Tibial nerve (tissue), 4 donors: ENCODE measurements around the gene STAT4. TPM values are rescaled to one million over a fixed set of nuclear protein-coding genes. Genes with fewer than 3 reads are reported as not detected.
A peak's percentile ranks its signal among the peaks of the same experiment; 100 is the strongest.

Source experiments
- DNase-seq, 2 donors: peaks; one replicate each; pipeline ENCODE4 v3.0.0-alpha.2; 2019; ENCODE audit warnings: low spot score in 2 of 2
- H3K27ac ChIP-seq, 4 donors: fragments of 200-600 bp; sonication (generic) in 3 of 4; one replicate each; pipeline ENCODE4 v1.5.1; 2017 to 2019; ENCODE audit warnings: mild to moderate bottlenecking in 1 of 4
- H3K27me3 ChIP-seq, 2 donors: fragments of 200-600 bp; sonication (generic) in 1 of 2; one replicate each; pipeline versions ENCODE4 v1.5.1 to v1.6.0; 2017 to 2019
- H3K36me3 ChIP-seq, 3 donors: fragments of 200-600 bp; sonication (generic); one replicate each; pipeline ENCODE4 v1.5.1; 2018 to 2019
- H3K4me1 ChIP-seq, 4 donors: fragments of 200-600 bp; sonication (generic) in 3 of 4; one replicate each; pipeline ENCODE4 v1.5.1; 2017 to 2019
- H3K4me3 ChIP-seq, 4 donors: fragments of 200-600 bp; sonication (generic) in 3 of 4; one replicate each; pipeline ENCODE4 v1.5.1; 2017 to 2019; ENCODE audit warnings: mild to moderate bottlenecking in 1 of 4, moderate library complexity in 1 of 4
- H3K9me3 ChIP-seq, 4 donors: fragments of 200-600 bp; sonication (generic) in 3 of 4; one replicate each; pipeline ENCODE4 v1.5.1; 2017 to 2019
- CTCF ChIP-seq, 5 experiments: fragments of 200-600 bp in 3 of 5; fragments of 450-650 bp in 2 of 5; sonication (generic) in 3 of 5; IDR thresholded peaks; one replicate each; pipeline ENCODE4 v1.5.1; 2016 to 2019; ENCODE audit warnings: antibody characterized with exemption in 5 of 5, mild to moderate bottlenecking in 3 of 5, moderate library complexity in 2 of 5
- EP300 ChIP-seq, 2 donors: sonication (generic); formaldehyde crosslinking; IDR thresholded peaks; one replicate each; pipeline ENCODE4 v1.6.1; 2017; ENCODE audit warnings: antibody characterized with exemption in 2 of 2, mild to moderate bottlenecking in 1 of 2
- POLR2A ChIP-seq, 2 donors: fragments of 450-650 bp; IDR thresholded peaks; one replicate each; pipeline ENCODE4 v1.6.1; 2017; ENCODE audit warnings: antibody characterized with exemption in 2 of 2, mild to moderate bottlenecking in 2 of 2, moderate library complexity in 2 of 2
- WGBS, 2 donors: methylation state at CpG; one replicate each; pipeline ENCODE4 v1.1.5; 2018; 5-methylcytosine and 5-hydroxymethylcytosine counted together
- total RNA-seq, 4 donors: library from RNA; depleted of rRNA; stranded (reverse); fragments of >200 nt; gene quantifications; one replicate each; pipeline ENCODE4 v1.1.0, GENCODE V29; 2016

The STAT4 gene
- total RNA-seq = 1 to 10 TPM in 2 of 4 donors, under 1 TPM in 1, not detected in 1; 0.39 to 4.2 (median 2.3) TPM

- H3K27ac ChIP-seq = peak within 1 kb of the TSS in 2 of 4 donors; percentile 51 to 73
- H3K36me3 ChIP-seq = no peaks in the 10 kb centered on the region
- TF ChIP-seq EP300 (IDR thresholded peaks at IDR 0.05) = no peak
- peak within 1 kb of the TSS; percentile 27 to 56 (median 51) for H3K4me3 ChIP-seq
- H3K27me3 ChIP-seq = peaks cover 3 to 9% of the 10 kb centered on the region in 2 donors
- 3 to 4% methylated on average over 31 to 33 of the region's 33 CpGs for WGBS, 2 donors
- H3K9me3 ChIP-seq = no peaks in the 10 kb centered on the region
- peak in 1 of 2 donors; percentile 26 for DNase-seq
- H3K4me1 ChIP-seq = peaks cover 0 to 13% (median 0%) of the 10 kb centered on the region in 4 donors
Measured at GRCh38 chr2:191150600-191151330, at the start of gene STAT4. Gene STAT4 (minus strand): TSS chr2:191150994. CDS start chr2:191148203, 2,791 bp downstream.

GRCh38 chr2:191199929-191200512, 49.2 kb upstream of the STAT4 start:
- H3K27me3 ChIP-seq = no peaks in the 10 kb centered on the region
- no peaks in the 10 kb centered on the region for H3K9me3 ChIP-seq
- no peak for TF ChIP-seq EP300 (IDR thresholded peaks at IDR 0.05)
- no peak for TF ChIP-seq POLR2A (IDR thresholded peaks at IDR 0.05)
- no peak for TF ChIP-seq CTCF (IDR thresholded peaks at IDR 0.05)
- 94 to 96% methylated on average over 6 of the region's 6 CpGs for WGBS, 2 donors
- no peaks in the 10 kb centered on the region for H3K4me1 ChIP-seq
- no peaks in the 10 kb centered on the region for H3K36me3 ChIP-seq
- no peak for DNase-seq
- no peak overlapping the region for H3K4me3 ChIP-seq
- H3K27ac ChIP-seq = no peak overlapping the region

- H3K4me1 ChIP-seq = no peaks in the 10 kb centered on the region
- H3K4me3 ChIP-seq = no peak overlapping the region
- no peak overlapping the region for H3K27ac ChIP-seq
- H3K27me3 ChIP-seq = no peaks in the 10 kb centered on the region
- TF ChIP-seq EP300 (IDR thresholded peaks at IDR 0.05) = no peak
- TF ChIP-seq POLR2A (IDR thresholded peaks at IDR 0.05) = no peak
- TF ChIP-seq CTCF (IDR thresholded peaks at IDR 0.05) = no peak
- no peak for DNase-seq
- 90 to 94% methylated on average over 4 of the region's 4 CpGs for WGBS, 2 donors
- no peaks in the 10 kb centered on the region for H3K36me3 ChIP-seq
- H3K9me3 ChIP-seq = no peaks in the 10 kb centered on the region
Measured at GRCh38 chr2:191198271-191198670, 47.5 kb upstream of the STAT4 start.

- H3K9me3 ChIP-seq = no peaks in the 10 kb centered on the region
- DNase-seq = no peak
- no peak overlapping the region for H3K27ac ChIP-seq
- TF ChIP-seq CTCF (IDR thresholded peaks at IDR 0.05) (no peak), EP300 (IDR thresholded peaks at IDR 0.05) (no peak)
- no peaks in the 10 kb centered on the region for H3K4me1 ChIP-seq
- no peak overlapping the region for H3K4me3 ChIP-seq
- no peaks in the 10 kb centered on the region for H3K36me3 ChIP-seq
- no peaks in the 10 kb centered on the region for H3K27me3 ChIP-seq
- 89 to 95% methylated on average over 3 of the region's 3 CpGs for WGBS, 2 donors
Measured at GRCh38 chr2:191197096-191197495, 46.3 kb upstream of the STAT4 start.

- no peak for DNase-seq
- Histone ChIP-seq H3K4me1 (no peaks in the 10 kb centered on the region), H3K4me3 (no peak overlapping the region), H3K27ac (peak overlapping the region in 1 of 4 donors; percentile 26), H3K27me3 (no peaks in the 10 kb centered on the region), H3K36me3 (no peaks in the 10 kb centered on the region), H3K9me3 (no peaks in the 10 kb centered on the region)
- TF ChIP-seq CTCF (IDR thresholded peaks at IDR 0.05) = no peak
- TF ChIP-seq POLR2A (IDR thresholded peaks at IDR 0.05) = no peak
- no peak for TF ChIP-seq EP300 (IDR thresholded peaks at IDR 0.05)
- WGBS, 2 donors = 69 to 85% methylated on average over 1 of the region's 1 CpG
Measured at GRCh38 chr2:191195021-191195420, 44.2 kb upstream of the STAT4 start.
